HG03139 (cell line): ENCODE measurements around the gene RNF133.

ENCODE experiments used
- ATAC-seq: cut with Tn5 transposase; IDR thresholded peaks from one replicate; pipeline ENCODE4 v1.9.1; 2021; ENCODE audit not compliant: unreplicated experiment

Gene RNF133

GRCh38 chr7:122699017-122699416 lies at the start of gene RNF133:
Gene RNF133 (minus strand): TSS chr7:122699117. CDS start chr7:122698918, 199 bp downstream.
- no peak for ATAC-seq

GRCh38 chr7:122748195-122748594 lies 49.3 kb upstream of the RNF133 start:
- no peak for ATAC-seq

- no peak for ATAC-seq
Observed at GRCh38 chr7:122746948-122747347, 48.0 kb upstream of the RNF133 start.

- ATAC-seq = no peak
Observed at GRCh38 chr7:122743211-122743610, 44.3 kb upstream of the RNF133 start.

- ATAC-seq = no peak
Observed at GRCh38 chr7:122738947-122739346, 40.0 kb upstream of the RNF133 start.

GRCh38 chr7:122736183-122736582 lies 37.3 kb upstream of the RNF133 start:
- no peak for ATAC-seq

- no peak for ATAC-seq
Observed at GRCh38 chr7:122727759-122728158, 28.8 kb upstream of the RNF133 start.

- ATAC-seq = no peak
Observed at GRCh38 chr7:122727354-122727753, 28.4 kb upstream of the RNF133 start.

- no peak for ATAC-seq
Observed at GRCh38 chr7:122726881-122727280, 28.0 kb upstream of the RNF133 start.

GRCh38 chr7:122724366-122724765 lies 25.4 kb upstream of the RNF133 start:
- no peak for ATAC-seq

GRCh38 chr7:122719010-122719578 lies 20.2 kb upstream of the RNF133 start:
- ATAC-seq = no peak

GRCh38 chr7:122717356-122718089 lies 18.6 kb upstream of the RNF133 start:
- no peak for ATAC-seq

- ATAC-seq = no peak
Observed at GRCh38 chr7:122715183-122715582, 16.3 kb upstream of the RNF133 start.

GRCh38 chr7:122710916-122711315 lies 12.0 kb upstream of the RNF133 start:
- ATAC-seq = no peak

GRCh38 chr7:122709930-122710646 lies 11.2 kb upstream of the RNF133 start:
- no peak for ATAC-seq

- no peak for ATAC-seq
Observed at GRCh38 chr7:122706836-122707235, 7.9 kb upstream of the RNF133 start.

- ATAC-seq = no peak
Observed at GRCh38 chr7:122702872-122703510, 4.1 kb upstream of the RNF133 start, which contains the start of gene RNF148. Gene RNF148 (minus strand): TSS chr7:122702922. CDS start chr7:122702750, 172 bp downstream.

GRCh38 chr7:122695816-122696215 lies 3.1 kb downstream of the RNF133 start:
- no peak for ATAC-seq

- no peak for ATAC-seq
Observed at GRCh38 chr7:122694697-122695096, 4.2 kb downstream of the RNF133 start.

- no peak for ATAC-seq
Observed at GRCh38 chr7:122692769-122693309, 6.1 kb downstream of the RNF133 start.

GRCh38 chr7:122691569-122692235 lies 7.2 kb downstream of the RNF133 start:
- ATAC-seq = no peak
